Hepatocyte (in vitro differentiated cells): ENCODE data around the gene SCN2A. TPM values are rescaled to one million over a fixed set of nuclear protein-coding genes. Genes with fewer than 3 reads are reported as not detected.

Source experiments
- DNase-seq: peaks from one replicate; pipeline ENCODE4 v3.0.0-alpha.2; 2016; ENCODE audit warnings: low spot score
- H2AFZ ChIP-seq: fragments of 200-600 bp; sonication (generic); 2 replicates; pipeline ENCODE4 v1.6.0; 2016; ENCODE audit warnings: antibody characterized with exemption, mild to moderate bottlenecking
- H3K27ac ChIP-seq: fragments of 200-600 bp; sonication (generic); 2 replicates; pipeline ENCODE4 v1.5.1; 2016; ENCODE audit warnings: mild to moderate bottlenecking
- H3K27me3 ChIP-seq: fragments of 200-600 bp; sonication (generic); 2 replicates; pipeline ENCODE4 v1.6.1; 2016
- H3K36me3 ChIP-seq: fragments of 200-600 bp; sonication (generic); replicated peaks from 2 replicates; pipeline ENCODE4 v1.5.1; 2016; ENCODE audit warnings: low read depth; ENCODE audit not compliant: insufficient read depth
- H3K4me1 ChIP-seq: fragments of 200-600 bp; sonication (generic); 2 replicates; pipeline ENCODE4 v1.5.1; 2016; ENCODE audit warnings: mild to moderate bottlenecking, moderate library complexity; ENCODE audit not compliant: insufficient read depth
- H3K4me2 ChIP-seq: fragments of 200-600 bp; sonication (generic); 2 replicates; pipeline ENCODE4 v1.6.0; 2016
- H3K4me3 ChIP-seq: fragments of 200-600 bp; sonication (generic); 2 replicates; pipeline ENCODE4 v1.5.1; 2016; ENCODE audit warnings: mild to moderate bottlenecking
- H3K79me2 ChIP-seq: fragments of 200-600 bp; sonication (generic); 2 replicates; pipeline ENCODE4 v1.6.0; 2017; ENCODE audit warnings: mild to moderate bottlenecking
- H3K9me2 ChIP-seq: fragments of 200-600 bp; sonication (generic); replicated peaks from 2 replicates; pipeline ENCODE4 v1.6.0; 2017; ENCODE audit warnings: mild to moderate bottlenecking; ENCODE audit not compliant: insufficient read depth
- H3K9me3 ChIP-seq: fragments of 200-600 bp; sonication (generic); 2 replicates; pipeline ENCODE4 v1.5.1; 2016; ENCODE audit warnings: low read depth, mild to moderate bottlenecking
- H4K20me1 ChIP-seq: fragments of 200-600 bp; sonication (generic); 2 replicates; pipeline ENCODE4 v1.6.0; 2016; ENCODE audit warnings: mild to moderate bottlenecking; ENCODE audit not compliant: insufficient read depth, poor library complexity, severe bottlenecking
- CTCF ChIP-seq: fragments of 200-600 bp; sonication (generic); IDR thresholded peaks from 2 replicates; pipeline ENCODE4 v1.5.1; 2016; ENCODE audit warnings: antibody characterized with exemption, mild to moderate bottlenecking; ENCODE audit not compliant: poor library complexity
- EZH2 ChIP-seq: fragments of 200-600 bp; sonication (generic); IDR thresholded peaks from 2 replicates; pipeline ENCODE4 v1.6.1; 2016; ENCODE audit warnings: antibody characterized with exemption, mild to moderate bottlenecking, borderline replicate concordance
- EZH2phosphoT487 ChIP-seq: fragments of 200-600 bp; sonication (generic); IDR thresholded peaks from one replicate; pipeline ENCODE4 v1.6.1; 2018; ENCODE audit warnings: antibody characterized with exemption, mild to moderate bottlenecking, low read depth, moderate library complexity; ENCODE audit not compliant: unreplicated experiment, severe bottlenecking
- WGBS: methylation state at CpG from one replicate; pipeline ENCODE4 v1.1.6; 2016; ENCODE audit warnings: low lambda C conversion rate; ENCODE audit errors: missing lambda C conversion rate; 5-methylcytosine and 5-hydroxymethylcytosine counted together
- polyA plus RNA-seq: library from polyadenylated mRNA; unstranded; fragments of >200 nt; fragmentation: Nextera tagmentation; extraction: Ambion mirVana; gene quantifications from 2 replicates; pipeline ENCODE4 v1.2.1, GENCODE V29; 2016
- total RNA-seq: library from RNA; depleted of rRNA; stranded (reverse); fragments of >200 nt; gene quantifications from 2 replicates; pipeline ENCODE4 v1.2.3, GENCODE V29; 2014

The SCN2A gene
- total and polyA plus RNA-seq, 2 experiments from 2014 or later: 0.86 to 2.9 TPM

GRCh38 chr2:165227571-165227970 lies 11.6 kb upstream of the SCN2A start:
- DNase-seq: no peak
- H3K9me3 ChIP-seq: no peaks in the 10 kb centered on the region

GRCh38 chr2:165237056-165237455 lies 2.2 kb upstream of the SCN2A start:
- no peak overlapping the region for H3K4me2 ChIP-seq

More at GRCh38 chr2:165227571-165227970, 11.6 kb upstream of the SCN2A start:
- no peak overlapping the region for H3K27ac ChIP-seq
- 96% methylated on average over 1 of the region's 1 CpG for WGBS
- TF ChIP-seq EZH2phosphoT487 (no peak), EZH2 (no peak), CTCF (no peak)
- H3K4me2 ChIP-seq: no peak overlapping the region
- no peaks in the 10 kb centered on the region for H3K4me1 ChIP-seq
- no peaks in the 10 kb centered on the region for H3K9me2 ChIP-seq
- H3K4me3 ChIP-seq: no peak overlapping the region
- no peaks in the 10 kb centered on the region for H4K20me1 ChIP-seq
- H3K36me3 ChIP-seq: no peaks in the 10 kb centered on the region
- no peaks in the 10 kb centered on the region for H3K27me3 ChIP-seq
- no peaks in the 10 kb centered on the region for H3K79me2 ChIP-seq
- no peak overlapping the region for H2AFZ ChIP-seq

GRCh38 chr2:165238295-165238694 lies 919 bp upstream of the SCN2A start:
- Histone ChIP-seq H3K4me2 (no peak overlapping the region), H2AFZ (no peak overlapping the region), H3K79me2 (no peaks in the 10 kb centered on the region), H3K4me3 (no peak overlapping the region), H3K27me3 (no peaks in the 10 kb centered on the region), H3K36me3 (no peaks in the 10 kb centered on the region), H4K20me1 (no peaks in the 10 kb centered on the region), H3K27ac (no peak overlapping the region), H3K9me2 (no peaks in the 10 kb centered on the region), H3K4me1 (no peaks in the 10 kb centered on the region), H3K9me3 (no peaks in the 10 kb centered on the region)
- TF ChIP-seq EZH2 (no peak), EZH2phosphoT487 (no peak), CTCF (peak; percentile 11)
- 24% methylated on average over 3 of the region's 3 CpGs for WGBS
- DNase-seq: peak; percentile 42

More at GRCh38 chr2:165237056-165237455, 2.2 kb upstream of the SCN2A start:
- H3K79me2 ChIP-seq: no peaks in the 10 kb centered on the region
- no peak overlapping the region for H3K4me3 ChIP-seq
- no peak overlapping the region for H2AFZ ChIP-seq
- WGBS: 76% methylated on average over 2 of the region's 2 CpGs
- no peaks in the 10 kb centered on the region for H3K36me3 ChIP-seq
- H3K4me1 ChIP-seq: no peaks in the 10 kb centered on the region
- no peaks in the 10 kb centered on the region for H4K20me1 ChIP-seq
- H3K27ac ChIP-seq: no peak overlapping the region
- H3K9me3 ChIP-seq: no peaks in the 10 kb centered on the region
- no peaks in the 10 kb centered on the region for H3K27me3 ChIP-seq
- no peaks in the 10 kb centered on the region for H3K9me2 ChIP-seq
- TF ChIP-seq EZH2phosphoT487 (no peak), EZH2 (no peak), CTCF (no peak)
- DNase-seq: no peak
